Measurements from ENCODE around the gene SH3RF3.

Gene SH3RF3

GRCh38 chr2:109531221-109531620, 402.2 kb downstream of the SH3RF3 start:
- DNase-seq (ENCODE audit: low spot score) (no peak), ATAC-seq (ENCODE audit: low read depth) (no peak)
- TF ChIP-seq, protein P1, sequence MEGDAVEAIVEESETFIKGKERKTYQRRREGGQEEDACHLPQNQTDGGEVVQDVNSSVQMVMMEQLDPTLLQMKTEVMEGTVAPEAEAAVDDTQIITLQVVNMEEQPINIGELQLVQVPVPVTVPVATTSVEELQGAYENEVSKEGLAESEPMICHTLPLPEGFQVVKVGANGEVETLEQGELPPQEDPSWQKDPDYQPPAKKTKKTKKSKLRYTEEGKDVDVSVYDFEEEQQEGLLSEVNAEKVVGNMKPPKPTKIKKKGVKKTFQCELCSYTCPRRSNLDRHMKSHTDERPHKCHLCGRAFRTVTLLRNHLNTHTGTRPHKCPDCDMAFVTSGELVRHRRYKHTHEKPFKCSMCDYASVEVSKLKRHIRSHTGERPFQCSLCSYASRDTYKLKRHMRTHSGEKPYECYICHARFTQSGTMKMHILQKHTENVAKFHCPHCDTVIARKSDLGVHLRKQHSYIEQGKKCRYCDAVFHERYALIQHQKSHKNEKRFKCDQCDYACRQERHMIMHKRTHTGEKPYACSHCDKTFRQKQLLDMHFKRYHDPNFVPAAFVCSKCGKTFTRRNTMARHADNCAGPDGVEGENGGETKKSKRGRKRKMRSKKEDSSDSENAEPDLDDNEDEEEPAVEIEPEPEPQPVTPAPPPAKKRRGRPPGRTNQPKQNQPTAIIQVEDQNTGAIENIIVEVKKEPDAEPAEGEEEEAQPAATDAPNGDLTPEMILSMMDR (IDR thresholded peaks at IDR 0.05; ENCODE audit: poor library complexity, severe bottlenecking): no peak
- H3K27ac ChIP-seq (ENCODE audit: poor library complexity, severe bottlenecking): no peak overlapping the region
- H3K36me3 ChIP-seq (ENCODE audit: low read depth): no peaks in the 10 kb centered on the region
- no peaks in the 10 kb centered on the region for H3K9me3 ChIP-seq (ENCODE audit: severe bottlenecking)
- H3K4me1 ChIP-seq (ENCODE audit: insufficient read depth, poor library complexity, severe bottlenecking): no peaks in the 10 kb centered on the region
- H3K27me3 ChIP-seq (ENCODE audit: insufficient read depth, poor library complexity, severe bottlenecking): no peaks in the 10 kb centered on the region
- H3K4me3 ChIP-seq (ENCODE audit: severe bottlenecking): no peak overlapping the region

DNA sequence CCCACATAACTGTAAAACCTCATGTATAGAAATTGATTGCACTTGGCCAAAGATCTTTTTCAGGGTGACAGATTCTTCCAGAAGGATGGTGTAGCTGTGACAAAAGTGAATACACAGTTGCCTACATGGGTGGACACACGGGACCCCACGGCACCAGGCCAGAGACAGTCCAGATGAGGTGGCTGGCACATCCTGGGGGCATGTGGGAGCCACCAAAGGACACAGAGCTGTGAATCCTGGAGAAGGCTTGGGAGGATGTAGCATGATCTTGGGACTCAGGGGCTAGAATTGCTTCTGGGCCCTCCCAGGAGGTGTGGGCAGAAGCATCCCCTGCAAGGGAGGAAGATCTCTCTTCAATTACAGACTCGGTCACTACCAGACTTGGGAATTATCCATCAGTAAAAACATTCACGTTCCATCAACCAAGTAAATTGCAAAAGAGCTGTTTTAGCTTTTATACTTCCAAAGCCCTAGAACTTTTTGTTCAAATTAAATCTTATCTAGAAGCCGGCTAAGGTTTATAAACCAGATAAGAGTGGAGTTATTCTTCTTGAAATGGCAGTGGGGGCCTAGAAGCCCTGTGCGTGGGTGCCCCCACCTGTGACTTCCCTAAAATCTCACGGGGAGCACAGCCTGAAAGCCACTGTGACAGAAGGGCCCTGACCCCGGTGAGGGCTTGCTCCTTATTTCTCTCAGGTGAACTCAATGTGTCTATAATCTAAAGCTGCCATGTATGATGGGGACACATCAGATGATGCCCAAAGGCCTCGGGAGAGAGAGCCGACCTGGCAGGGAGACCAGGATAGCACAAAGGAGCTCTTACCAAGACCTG, 403.1 kb downstream of the SH3RF3 start:
- H3K27ac ChIP-seq (ENCODE audit: poor library complexity, severe bottlenecking): no peak overlapping the region
- DNase-seq (ENCODE audit: low spot score): no peak
- H3K9me3 ChIP-seq (ENCODE audit: severe bottlenecking): no peaks in the 10 kb centered on the region
- H3K27me3 ChIP-seq (ENCODE audit: insufficient read depth, poor library complexity, severe bottlenecking): no peaks in the 10 kb centered on the region
- H3K4me1 ChIP-seq (ENCODE audit: insufficient read depth, poor library complexity, severe bottlenecking): no peaks in the 10 kb centered on the region
- no peak overlapping the region for H3K4me3 ChIP-seq (ENCODE audit: severe bottlenecking)
- TF ChIP-seq, protein P1 (IDR thresholded peaks at IDR 0.05; ENCODE audit: poor library complexity, severe bottlenecking): no peak
- no peak for ATAC-seq (ENCODE audit: low read depth)
- H3K36me3 ChIP-seq (ENCODE audit: low read depth): no peaks in the 10 kb centered on the region

GRCh38 chr2:109532728-109533076, 403.7 kb downstream of the SH3RF3 start:
- ATAC-seq (ENCODE audit: low read depth): no peak
- TF ChIP-seq, protein P1 (IDR thresholded peaks at IDR 0.05; ENCODE audit: poor library complexity, severe bottlenecking): no peak
- no peaks in the 10 kb centered on the region for H3K9me3 ChIP-seq (ENCODE audit: severe bottlenecking)

GRCh38 chr2:109533823-109534222, 404.8 kb downstream of the SH3RF3 start:
- no peaks in the 10 kb centered on the region for H3K27me3 ChIP-seq (ENCODE audit: insufficient read depth, poor library complexity, severe bottlenecking)
- H3K9me3 ChIP-seq (ENCODE audit: severe bottlenecking): no peaks in the 10 kb centered on the region
- ATAC-seq (ENCODE audit: low read depth) (no peak), DNase-seq (ENCODE audit: low spot score) (no peak)
- no peaks in the 10 kb centered on the region for H3K4me1 ChIP-seq (ENCODE audit: insufficient read depth, poor library complexity, severe bottlenecking)
- TF ChIP-seq, protein P1 (IDR thresholded peaks at IDR 0.05; ENCODE audit: poor library complexity, severe bottlenecking): no peak
- no peak overlapping the region for H3K4me3 ChIP-seq (ENCODE audit: severe bottlenecking)
- no peak overlapping the region for H3K27ac ChIP-seq (ENCODE audit: poor library complexity, severe bottlenecking)
- no peaks in the 10 kb centered on the region for H3K36me3 ChIP-seq (ENCODE audit: low read depth)

More at GRCh38 chr2:109532728-109533076, 403.7 kb downstream of the SH3RF3 start:
- no peak for DNase-seq (ENCODE audit: low spot score)
- no peak overlapping the region for H3K4me3 ChIP-seq (ENCODE audit: severe bottlenecking)
- H3K27ac ChIP-seq (ENCODE audit: poor library complexity, severe bottlenecking): no peak overlapping the region
- H3K4me1 ChIP-seq (ENCODE audit: insufficient read depth, poor library complexity, severe bottlenecking): no peaks in the 10 kb centered on the region
- H3K27me3 ChIP-seq (ENCODE audit: insufficient read depth, poor library complexity, severe bottlenecking): no peaks in the 10 kb centered on the region
- H3K36me3 ChIP-seq (ENCODE audit: low read depth): no peaks in the 10 kb centered on the region

Data from RWPE2 (cell line).